GM18858 (cell line): ENCODE data around the gene BCL2L11.

ENCODE experiments used
- ATAC-seq: cut with Tn5 transposase; IDR thresholded peaks from one replicate; pipeline ENCODE4 v1.9.1; 2021; ENCODE audit not compliant: unreplicated experiment

The BCL2L11 gene

GRCh38 chr2:111142101-111142500 is 21.4 kb downstream of the BCL2L11 start:
- no peak for ATAC-seq

- ATAC-seq = no peak
These were observed 22.6 kb downstream of the BCL2L11 start for GRCh38 chr2:111143107-111143842.

DNA sequence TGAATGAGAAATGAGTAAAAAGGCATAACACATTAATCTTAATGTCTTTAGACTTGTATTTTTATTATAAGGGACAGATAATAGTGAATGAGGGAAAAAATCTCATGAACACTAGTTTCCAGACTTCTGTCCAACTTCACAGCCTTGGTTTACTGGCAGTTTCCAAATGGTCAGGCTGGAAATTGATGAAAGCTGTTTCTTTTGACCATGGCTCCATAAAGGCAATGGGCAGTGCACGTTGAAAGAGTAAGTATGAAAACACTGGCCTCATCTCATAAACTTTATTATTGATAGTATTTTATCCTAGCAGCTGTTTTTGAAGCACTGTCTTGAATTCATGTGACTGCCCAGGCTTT is 23.1 kb downstream of the BCL2L11 start:
- no peak for ATAC-seq

DNA sequence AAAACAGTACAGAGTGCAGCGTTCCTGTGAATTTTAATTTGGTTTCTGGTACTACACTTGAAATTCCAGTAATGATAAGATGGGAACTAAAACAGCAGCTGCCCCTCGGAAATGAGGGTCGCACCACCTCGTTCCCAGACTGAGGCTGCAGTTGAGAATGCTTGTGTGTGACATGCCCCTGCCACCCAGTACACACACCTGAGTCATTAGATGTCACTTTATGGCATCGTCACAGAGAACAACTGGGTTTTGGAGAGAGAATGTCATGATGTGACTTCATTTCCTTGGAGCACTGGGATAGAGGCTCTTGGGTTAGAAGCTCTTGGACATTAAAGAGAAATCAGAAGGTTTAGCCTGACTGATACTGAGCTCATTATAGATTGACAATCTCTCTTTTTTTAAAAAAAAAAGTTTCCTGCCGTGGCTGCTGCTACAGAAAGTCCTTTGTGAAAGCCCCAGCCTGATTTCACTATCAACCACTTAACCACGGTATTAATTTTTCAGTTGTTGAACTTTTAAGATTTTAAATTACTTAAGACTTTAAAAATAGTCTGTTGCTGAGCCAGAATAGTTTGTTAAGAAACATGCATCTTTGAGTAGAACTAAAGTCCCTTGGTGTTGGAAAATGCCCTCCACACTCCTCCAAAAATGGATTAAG is 24.5 kb downstream of the BCL2L11 start:
- no peak for ATAC-seq

GRCh38 chr2:111145951-111146350 is 25.2 kb downstream of the BCL2L11 start:
- no peak for ATAC-seq

- ATAC-seq = no peak
These were observed 27.6 kb downstream of the BCL2L11 start for GRCh38 chr2:111148225-111148873.

DNA sequence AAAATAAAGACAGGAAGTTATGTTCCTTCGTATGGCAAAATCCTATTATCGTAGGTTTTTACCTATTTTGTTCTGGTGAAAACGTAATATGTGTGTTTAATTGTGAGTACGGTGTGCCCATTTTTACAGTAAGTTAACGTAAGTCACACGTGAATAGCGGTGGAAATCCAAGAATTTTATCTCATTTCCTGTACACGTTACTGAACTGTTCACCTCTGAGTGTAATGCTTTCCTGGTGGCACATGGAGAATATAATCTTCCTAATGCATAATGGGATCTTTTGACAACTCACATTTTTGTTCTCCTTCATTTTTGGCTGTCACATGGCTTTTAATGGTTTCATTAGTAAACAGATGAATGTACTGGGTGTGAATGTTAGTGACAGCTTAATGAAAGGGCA is 28.2 kb downstream of the BCL2L11 start:
- ATAC-seq = no peak

GRCh38 chr2:111149882-111150455 is 29.3 kb downstream of the BCL2L11 start:
- no peak for ATAC-seq

GRCh38 chr2:111154758-111155157 is 34.0 kb downstream of the BCL2L11 start:
- no peak for ATAC-seq

DNA sequence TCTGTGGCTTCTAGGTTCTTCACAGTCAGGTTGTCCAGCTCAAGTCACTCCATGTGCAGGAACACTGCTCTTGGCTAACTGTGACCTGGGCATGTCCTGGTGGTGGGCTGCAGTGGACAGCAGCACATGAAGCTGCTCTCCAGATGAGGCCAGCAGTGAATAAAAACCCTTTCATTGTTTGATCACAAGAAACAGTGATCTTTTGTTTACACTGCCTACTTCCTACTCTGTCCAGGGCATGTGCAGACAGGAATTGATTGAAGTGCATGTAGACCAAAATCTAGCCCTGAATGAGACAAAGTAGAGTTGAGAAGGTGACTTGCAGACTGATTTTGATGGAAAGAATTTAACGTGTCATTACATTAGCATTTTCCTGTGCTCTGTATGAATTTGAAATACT is 34.9 kb downstream of the BCL2L11 start:
- no peak for ATAC-seq

DNA sequence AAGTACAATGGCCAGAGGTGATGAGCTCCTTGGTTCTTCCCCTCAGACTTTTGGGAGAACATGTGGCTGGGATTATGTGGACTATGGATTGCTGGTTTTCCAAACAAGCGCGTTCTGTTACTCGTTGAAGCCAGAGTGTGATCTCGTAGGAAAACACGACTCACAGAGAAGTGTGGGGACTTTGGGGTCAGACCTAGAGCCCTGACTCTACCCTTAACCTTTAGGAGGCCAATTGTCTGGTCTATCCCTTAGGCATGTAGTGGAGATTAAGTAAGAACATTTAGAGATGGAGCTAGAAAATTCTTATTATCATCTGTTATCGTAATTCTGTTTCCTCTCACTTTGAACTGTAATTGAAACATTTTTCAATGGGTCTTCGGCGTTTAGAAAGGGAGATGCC is 35.8 kb downstream of the BCL2L11 start:
- no peak for ATAC-seq

DNA sequence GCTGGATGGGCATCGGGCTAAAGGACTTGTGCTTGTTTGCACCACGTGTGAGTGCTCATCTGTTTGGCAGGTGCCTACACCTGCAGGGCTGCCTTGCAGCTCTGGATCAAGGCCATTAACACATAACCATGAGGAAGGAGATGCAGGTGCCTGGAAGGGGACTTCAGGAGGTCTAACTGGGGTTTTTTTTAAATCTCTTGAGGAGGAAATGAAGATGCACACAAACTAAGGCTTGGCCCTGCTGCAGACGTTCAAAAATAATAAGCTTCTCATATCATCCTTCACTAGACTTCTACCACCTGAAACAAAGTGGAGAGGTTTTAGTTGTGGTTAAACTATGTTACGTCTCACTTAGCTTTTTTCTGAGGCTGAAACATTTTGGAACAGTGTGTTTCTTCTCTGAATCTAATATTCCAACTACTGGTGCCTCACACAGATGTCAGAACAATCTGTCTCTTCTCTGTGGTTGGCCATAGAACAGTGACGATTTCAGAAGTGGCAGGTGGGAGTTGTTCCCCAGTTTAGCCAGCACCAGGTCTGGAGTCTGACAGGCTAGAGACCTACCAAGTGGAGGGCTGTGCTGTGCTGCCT is 36.5 kb downstream of the BCL2L11 start:
- peak; percentile 39 for ATAC-seq

DNA sequence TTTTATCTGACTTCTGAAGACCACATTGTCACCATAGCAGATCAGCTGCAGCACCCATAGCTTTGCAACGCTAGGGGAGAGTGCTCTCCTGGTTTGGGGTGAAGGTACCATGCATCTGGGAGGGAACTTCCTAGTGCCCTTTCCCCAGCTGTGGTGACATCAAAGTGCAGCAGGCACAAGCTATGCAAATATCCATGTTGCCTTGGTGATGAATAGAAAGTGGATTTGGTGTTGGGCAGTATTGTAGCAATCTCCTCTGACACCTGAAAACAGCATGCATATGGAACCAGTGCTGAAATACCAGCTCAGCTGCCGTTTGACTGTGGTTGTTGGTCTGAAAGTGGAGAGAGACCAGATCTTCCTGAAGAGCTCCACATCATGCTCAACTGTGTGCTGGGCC is 37.1 kb downstream of the BCL2L11 start:
- peak; percentile 57 for ATAC-seq

GRCh38 chr2:111159641-111160040 is 38.9 kb downstream of the BCL2L11 start:
- ATAC-seq = no peak

DNA sequence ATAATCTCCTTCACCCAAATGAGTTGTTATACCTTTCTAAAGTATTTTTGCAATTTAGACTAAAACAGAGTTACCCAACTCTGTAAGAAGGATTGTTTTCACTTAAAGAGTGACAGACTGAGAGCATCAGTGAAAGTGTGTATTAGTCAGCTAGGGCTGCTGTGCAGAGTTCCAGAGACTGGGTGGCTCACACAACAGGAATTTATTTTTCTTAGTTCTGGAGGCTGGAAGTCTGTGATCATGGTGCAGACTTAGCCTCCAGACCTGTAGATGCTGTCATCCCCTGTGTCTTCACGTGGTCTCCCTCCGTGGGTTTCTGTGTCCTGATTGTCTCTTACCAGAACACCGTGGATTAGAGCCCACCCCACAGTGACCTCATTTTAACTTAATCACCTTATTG is 40.0 kb downstream of the BCL2L11 start:
- ATAC-seq = no peak

GRCh38 chr2:111161971-111162370 is 41.3 kb downstream of the BCL2L11 start:
- ATAC-seq = no peak

GRCh38 chr2:111162718-111163331 is 42.1 kb downstream of the BCL2L11 start:
- no peak for ATAC-seq

DNA sequence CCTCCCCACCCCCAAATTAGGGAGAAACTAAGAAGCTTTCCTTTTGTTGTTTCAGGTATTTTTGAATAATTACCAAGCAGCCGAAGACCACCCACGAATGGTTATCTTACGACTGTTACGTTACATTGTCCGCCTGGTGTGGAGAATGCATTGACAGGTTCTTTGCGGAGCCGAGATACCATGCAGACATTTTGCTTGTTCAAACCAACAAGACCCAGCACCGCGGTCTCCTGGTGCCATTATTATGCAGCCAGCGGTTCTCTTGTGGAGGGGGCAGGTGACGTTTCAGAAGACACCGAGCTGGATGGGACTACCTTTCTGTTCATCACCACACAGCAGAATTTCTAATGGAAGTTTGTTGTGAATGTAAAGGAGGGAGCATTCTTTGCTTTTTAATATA is 43.4 kb downstream of the BCL2L11 start:
- no peak for ATAC-seq

GRCh38 chr2:111165084-111165483 is 44.4 kb downstream of the BCL2L11 start:
- ATAC-seq = no peak

GRCh38 chr2:111166115-111166514 is 45.4 kb downstream of the BCL2L11 start:
- no peak for ATAC-seq
